Measurements from ENCODE around the gene HDAC4.

DNA sequence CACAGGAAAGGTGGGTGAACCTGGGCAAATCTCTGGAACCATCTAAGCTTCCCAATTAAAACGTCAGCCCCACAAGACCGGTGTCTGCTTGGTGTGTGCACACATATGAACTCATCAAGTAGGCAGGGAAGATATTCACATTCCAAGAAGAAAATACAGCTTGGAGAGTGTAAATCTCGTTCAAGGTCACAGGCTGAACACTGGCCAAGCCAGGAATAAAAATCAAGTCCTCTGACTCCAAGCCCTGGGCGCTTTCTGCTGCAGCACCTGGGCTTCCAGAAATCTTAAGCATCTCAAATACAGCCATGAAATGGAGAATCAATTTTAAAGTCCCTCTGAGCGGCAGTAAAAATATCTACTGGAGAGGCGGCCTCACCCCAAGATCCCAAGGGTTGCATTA, 402.0 kb downstream of the HDAC4 start:
- no peak for TF ChIP-seq CREB1 (IDR thresholded peaks at IDR 0.05; ENCODE audit: low read depth)
- TF ChIP-seq EGR1 (IDR thresholded peaks at IDR 0.05), result no peak
- TF ChIP-seq, protein P1, sequence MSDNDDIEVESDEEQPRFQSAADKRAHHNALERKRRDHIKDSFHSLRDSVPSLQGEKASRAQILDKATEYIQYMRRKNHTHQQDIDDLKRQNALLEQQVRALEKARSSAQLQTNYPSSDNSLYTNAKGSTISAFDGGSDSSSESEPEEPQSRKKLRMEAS (IDR thresholded peaks at IDR 0.05), result no peak
- no peak for TF ChIP-seq EP300 (IDR thresholded peaks at IDR 0.05; ENCODE audit: borderline replicate concordance)
- TF ChIP-seq TEAD4 (IDR thresholded peaks at IDR 0.05), result no peak
- TF ChIP-seq, protein P2, sequence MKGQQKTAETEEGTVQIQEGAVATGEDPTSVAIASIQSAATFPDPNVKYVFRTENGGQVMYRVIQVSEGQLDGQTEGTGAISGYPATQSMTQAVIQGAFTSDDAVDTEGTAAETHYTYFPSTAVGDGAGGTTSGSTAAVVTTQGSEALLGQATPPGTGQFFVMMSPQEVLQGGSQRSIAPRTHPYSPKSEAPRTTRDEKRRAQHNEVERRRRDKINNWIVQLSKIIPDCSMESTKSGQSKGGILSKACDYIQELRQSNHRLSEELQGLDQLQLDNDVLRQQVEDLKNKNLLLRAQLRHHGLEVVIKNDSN (IDR thresholded peaks at IDR 0.05), result no peak
- TF ChIP-seq RAD21 (IDR thresholded peaks at IDR 0.05; ENCODE audit: low read depth), result no peak
- no peak for TF ChIP-seq YY1 (IDR thresholded peaks at IDR 0.05; ENCODE audit: low read depth)
- TF ChIP-seq FOXM1 (IDR thresholded peaks at IDR 0.05; ENCODE audit: borderline replicate concordance, low read depth), result no peak
- TF ChIP-seq, protein P3, sequence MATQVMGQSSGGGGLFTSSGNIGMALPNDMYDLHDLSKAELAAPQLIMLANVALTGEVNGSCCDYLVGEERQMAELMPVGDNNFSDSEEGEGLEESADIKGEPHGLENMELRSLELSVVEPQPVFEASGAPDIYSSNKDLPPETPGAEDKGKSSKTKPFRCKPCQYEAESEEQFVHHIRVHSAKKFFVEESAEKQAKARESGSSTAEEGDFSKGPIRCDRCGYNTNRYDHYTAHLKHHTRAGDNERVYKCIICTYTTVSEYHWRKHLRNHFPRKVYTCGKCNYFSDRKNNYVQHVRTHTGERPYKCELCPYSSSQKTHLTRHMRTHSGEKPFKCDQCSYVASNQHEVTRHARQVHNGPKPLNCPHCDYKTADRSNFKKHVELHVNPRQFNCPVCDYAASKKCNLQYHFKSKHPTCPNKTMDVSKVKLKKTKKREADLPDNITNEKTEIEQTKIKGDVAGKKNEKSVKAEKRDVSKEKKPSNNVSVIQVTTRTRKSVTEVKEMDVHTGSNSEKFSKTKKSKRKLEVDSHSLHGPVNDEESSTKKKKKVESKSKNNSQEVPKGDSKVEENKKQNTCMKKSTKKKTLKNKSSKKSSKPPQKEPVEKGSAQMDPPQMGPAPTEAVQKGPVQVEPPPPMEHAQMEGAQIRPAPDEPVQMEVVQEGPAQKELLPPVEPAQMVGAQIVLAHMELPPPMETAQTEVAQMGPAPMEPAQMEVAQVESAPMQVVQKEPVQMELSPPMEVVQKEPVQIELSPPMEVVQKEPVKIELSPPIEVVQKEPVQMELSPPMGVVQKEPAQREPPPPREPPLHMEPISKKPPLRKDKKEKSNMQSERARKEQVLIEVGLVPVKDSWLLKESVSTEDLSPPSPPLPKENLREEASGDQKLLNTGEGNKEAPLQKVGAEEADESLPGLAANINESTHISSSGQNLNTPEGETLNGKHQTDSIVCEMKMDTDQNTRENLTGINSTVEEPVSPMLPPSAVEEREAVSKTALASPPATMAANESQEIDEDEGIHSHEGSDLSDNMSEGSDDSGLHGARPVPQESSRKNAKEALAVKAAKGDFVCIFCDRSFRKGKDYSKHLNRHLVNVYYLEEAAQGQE (IDR thresholded peaks at IDR 0.05; ENCODE audit: low read depth), result no peak

All from Ishikawa (cell line).